Pancreas (tissue), 10 donors: ENCODE results near the gene HS6ST2. TPM values are rescaled to one million over a fixed set of nuclear protein-coding genes. Genes with fewer than 3 reads are reported as not detected.

Experiments used
- ATAC-seq, 4 donors: fragments of 200-7000 bp; cut with Tn5 transposase; one replicate each; pipeline versions ENCODE4 v1.8.0 to v1.9.1; 2020; ENCODE audit warnings: mild to moderate bottlenecking in 4 of 4, moderate library complexity in 4 of 4
- DNase-seq, 6 donors: peaks; one replicate each; pipeline ENCODE4 v3.0.0-alpha.2; 2020
- FAIRE-seq: peaks from 2 replicates; lab custom pipeline; 2012; peaks lifted over from hg19 to GRCh38; lab: Jason Lieb, UNC
- H3K27ac ChIP-seq, 4 donors: fragments of 200-600 bp; sonication (generic); 1 replicate in 3 of 4; 2 replicates in 1 of 4; pipeline versions ENCODE4 v1.5.0 to v1.8.0; 2020
- H3K27me3 ChIP-seq, 4 donors: fragments of 200-600 bp; one replicate each; pipeline ENCODE4 v1.8.0; 2021
- H3K36me3 ChIP-seq, 3 donors: fragments of 200-600 bp; sonication (generic) in 1 of 3; one replicate each; pipeline versions ENCODE4 v1.5.0 to v1.8.0; 2020 to 2021
- H3K4me1 ChIP-seq, 3 donors: fragments of 200-600 bp; one replicate each; pipeline ENCODE4 v1.8.0; 2021
- H3K4me3 ChIP-seq, 4 donors: fragments of 200-600 bp; sonication (generic) in 2 of 4; one replicate each; pipeline versions ENCODE4 v1.5.0 to v1.8.0; 2020 to 2021
- H3K9me3 ChIP-seq, 4 donors: fragments of 200-600 bp; one replicate each; pipeline ENCODE4 v1.8.0; 2021
- WGBS, 2 donors: extraction: QIAGEN DNeasy Blood & Tissue Kit; methylation state at CpG; one replicate each; pipeline ENCODE4 v1.1.7; 2013; 5-methylcytosine and 5-hydroxymethylcytosine counted together
- intact Hi-C, 3 donors: fragments of 100-400 bp; cut with DNase I; formaldehyde crosslinking; loops; one replicate each; pipeline versions ENCODE4 v1.11.1 to v1.14.2; 2022
- polyA plus RNA-seq, 2 donors: library from polyadenylated mRNA; stranded (reverse); fragments of 200-250 nt; gene quantifications; one replicate each; pipeline ENCODE4 v1.2.3, GENCODE V29; 2013
- total RNA-seq, 6 donors: library from RNA; stranded (reverse); fragmentation: NEBNext Ultra II Directional in 4 of 6; extraction: Animal tissue kit (Norgen Biotek cat#: 25700) in 4 of 6; gene quantifications; one replicate each; pipeline versions ENCODE4 v1.2.1 to v1.2.4, GENCODE V29; 2021 to 2023
- TF ChIP-seq, protein P1 (sequence below), 4 donors: fragments of 200-600 bp; sonication (generic) in 3 of 4; IDR thresholded peaks; one replicate each; pipeline versions ENCODE4 v1.5.0 to v1.8.0; 2021; ENCODE audit warnings: antibody characterized with exemption in 4 of 4
- donor health status: healthy with polysubstance abuse.
- donor health status: DM: no; HTN: no; CAD: no; lungs with moderate emphysema.
- donor health status: DM: no; HTN: no; CAD: no.
- donor health status: control.
- donor health status: control.
- donor health status: Bipolar disorder and iron deficiency.
- donor health status: DM: yes; HTN: yes; CAD: no.
- donor health status: DM: no; HTN: no; CAD: no.
- donor health status: DM: no; HTN: no; CAD: no.
- donor health status: DM: yes; HTN: yes; CAD: no.

Gene HS6ST2
- total and polyA plus RNA-seq, 8 donors, result 0.72 to 5.9 (median 3.4) TPM

GRCh38 chrX:132603700-132604286 lies 354.6 kb downstream of the HS6ST2 start:
- DNase-seq (no peak), ATAC-seq (peak in 3 of 4 donors; percentile 32 to 67 (median 52)), FAIRE-seq (no peak)
- Histone ChIP-seq H3K36me3 (no peaks in the 10 kb centered on the region), H3K9me3 (no peaks in the 10 kb centered on the region), H3K4me3 (no peak overlapping the region), H3K27me3 (peaks cover 0 to 34% (median 0%) of the 10 kb centered on the region in 4 donors), H3K4me1 (no peaks in the 10 kb centered on the region), H3K27ac (no peak overlapping the region)
- intact Hi-C loops, result no loop called here
- TF ChIP-seq, protein P1, sequence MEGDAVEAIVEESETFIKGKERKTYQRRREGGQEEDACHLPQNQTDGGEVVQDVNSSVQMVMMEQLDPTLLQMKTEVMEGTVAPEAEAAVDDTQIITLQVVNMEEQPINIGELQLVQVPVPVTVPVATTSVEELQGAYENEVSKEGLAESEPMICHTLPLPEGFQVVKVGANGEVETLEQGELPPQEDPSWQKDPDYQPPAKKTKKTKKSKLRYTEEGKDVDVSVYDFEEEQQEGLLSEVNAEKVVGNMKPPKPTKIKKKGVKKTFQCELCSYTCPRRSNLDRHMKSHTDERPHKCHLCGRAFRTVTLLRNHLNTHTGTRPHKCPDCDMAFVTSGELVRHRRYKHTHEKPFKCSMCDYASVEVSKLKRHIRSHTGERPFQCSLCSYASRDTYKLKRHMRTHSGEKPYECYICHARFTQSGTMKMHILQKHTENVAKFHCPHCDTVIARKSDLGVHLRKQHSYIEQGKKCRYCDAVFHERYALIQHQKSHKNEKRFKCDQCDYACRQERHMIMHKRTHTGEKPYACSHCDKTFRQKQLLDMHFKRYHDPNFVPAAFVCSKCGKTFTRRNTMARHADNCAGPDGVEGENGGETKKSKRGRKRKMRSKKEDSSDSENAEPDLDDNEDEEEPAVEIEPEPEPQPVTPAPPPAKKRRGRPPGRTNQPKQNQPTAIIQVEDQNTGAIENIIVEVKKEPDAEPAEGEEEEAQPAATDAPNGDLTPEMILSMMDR (IDR thresholded peaks at IDR 0.05), result no peak
- WGBS, 2 donors, result 40 to 52% methylated on average over 6 of the region's 6 CpGs

DNA sequence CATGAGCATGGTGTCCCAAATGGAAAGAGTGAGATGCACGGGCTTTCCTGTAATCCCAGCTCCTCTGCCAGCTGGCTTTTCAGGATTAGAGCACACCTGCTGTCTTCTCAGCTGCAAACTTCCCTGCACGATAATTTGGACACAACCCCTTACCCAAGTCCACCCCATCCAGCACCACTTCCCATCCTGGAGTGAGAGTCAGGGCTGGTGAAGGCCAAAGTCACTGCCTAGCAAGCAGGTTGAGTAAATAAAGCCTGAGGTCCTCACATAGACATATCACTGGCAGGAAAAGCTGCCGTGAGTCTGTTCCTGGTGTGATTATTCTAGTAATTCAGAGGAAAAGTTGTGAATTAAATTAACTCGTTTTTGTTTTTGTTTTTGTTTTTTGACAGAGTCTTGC lies 355.7 kb downstream of the HS6ST2 start:
- Histone ChIP-seq H3K9me3 (no peaks in the 10 kb centered on the region), H3K4me3 (no peak overlapping the region), H3K4me1 (no peaks in the 10 kb centered on the region), H3K27ac (no peak overlapping the region), H3K36me3 (no peaks in the 10 kb centered on the region), H3K27me3 (peaks cover 0 to 27% (median 0%) of the 10 kb centered on the region in 4 donors)
- peak in 4 of 6 donors; percentile 19 to 65 (median 22) for DNase-seq
- WGBS, 2 donors, result 28 to 37% methylated on average over 4 of the region's 4 CpGs
- ATAC-seq, result peak; percentile 71 to 94 (median 88)
- TF ChIP-seq, protein P1 (IDR thresholded peaks at IDR 0.05), result no peak
- intact Hi-C loops, result no loop called here
- FAIRE-seq, result no peak

- 54 to 76% methylated on average over 3 of the region's 3 CpGs for WGBS, 2 donors
- H3K36me3 ChIP-seq, result no peaks in the 10 kb centered on the region
- no peak overlapping the region for H3K4me3 ChIP-seq
- TF ChIP-seq, protein P1 (IDR thresholded peaks at IDR 0.05), result no peak
- H3K9me3 ChIP-seq, result no peaks in the 10 kb centered on the region
- intact Hi-C loops, result no loop called here
- H3K4me1 ChIP-seq, result no peaks in the 10 kb centered on the region
- no peak for DNase-seq
- FAIRE-seq, result no peak
- ATAC-seq, result no peak
- H3K27me3 ChIP-seq, result peaks cover 0 to 18% (median 0%) of the 10 kb centered on the region in 4 donors
- no peak overlapping the region for H3K27ac ChIP-seq
Observed at GRCh38 chrX:132594999-132595398, 363.4 kb downstream of the HS6ST2 start.

DNA sequence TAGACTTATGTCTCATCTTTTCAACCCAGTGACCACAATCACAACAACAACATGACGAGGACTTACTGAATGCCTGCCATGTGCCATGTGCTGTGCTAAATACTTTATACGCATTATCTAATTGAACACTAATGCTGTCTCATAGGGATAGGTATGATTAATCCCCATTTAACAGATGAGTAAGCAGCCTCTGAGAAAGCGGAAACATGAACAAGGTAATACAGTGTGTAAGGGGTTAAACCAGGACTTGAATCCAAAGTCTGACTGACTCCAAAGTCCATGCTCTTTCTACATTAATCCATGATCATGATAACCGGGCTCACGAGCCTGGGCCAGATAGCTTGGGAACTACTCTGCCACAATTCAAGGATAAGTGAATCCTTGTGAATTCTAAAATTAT lies 364.3 kb downstream of the HS6ST2 start:
- H3K4me1 ChIP-seq, result no peaks in the 10 kb centered on the region
- H3K9me3 ChIP-seq, result no peaks in the 10 kb centered on the region
- 55 to 61% methylated on average over 5 of the region's 5 CpGs for WGBS, 2 donors
- no peaks in the 10 kb centered on the region for H3K36me3 ChIP-seq
- FAIRE-seq, result no peak
- peak in 1 of 4 donors; percentile 43 for ATAC-seq
- H3K27me3 ChIP-seq, result peaks cover 0 to 18% (median 0%) of the 10 kb centered on the region in 4 donors
- H3K4me3 ChIP-seq, result no peak overlapping the region
- intact Hi-C loops, result no loop called here
- DNase-seq, result no peak
- H3K27ac ChIP-seq, result no peak overlapping the region
- TF ChIP-seq, protein P1 (IDR thresholded peaks at IDR 0.05), result no peak

GRCh38 chrX:132592880-132593279 lies 365.5 kb downstream of the HS6ST2 start:
- intact Hi-C loops, result no loop called here
- Histone ChIP-seq H3K27ac (no peak overlapping the region), H3K9me3 (no peaks in the 10 kb centered on the region), H3K4me1 (no peaks in the 10 kb centered on the region), H3K4me3 (no peak overlapping the region), H3K36me3 (no peaks in the 10 kb centered on the region), H3K27me3 (peaks cover 0 to 15% (median 0%) of the 10 kb centered on the region in 4 donors)
- FAIRE-seq, result no peak
- peak in 3 of 4 donors; percentile 64 to 80 (median 77) for ATAC-seq
- peak in 1 of 6 donors; percentile 13 for DNase-seq
- TF ChIP-seq, protein P1 (IDR thresholded peaks at IDR 0.05), result peak in 2 of 4 donors; percentile 23 to 42
- WGBS, 2 donors, result 17% methylated on average over 2 of the region's 2 CpGs
